HG03432 (cell line): ENCODE results near the gene CPNE5.
A peak's percentile ranks its signal among the peaks of the same experiment; 100 is the strongest.

Source experiments
- ATAC-seq: cut with Tn5 transposase; IDR thresholded peaks from one replicate; pipeline ENCODE4 v1.9.1; 2021; ENCODE audit warnings: mild to moderate bottlenecking, moderate library complexity; ENCODE audit not compliant: unreplicated experiment

Gene CPNE5

DNA sequence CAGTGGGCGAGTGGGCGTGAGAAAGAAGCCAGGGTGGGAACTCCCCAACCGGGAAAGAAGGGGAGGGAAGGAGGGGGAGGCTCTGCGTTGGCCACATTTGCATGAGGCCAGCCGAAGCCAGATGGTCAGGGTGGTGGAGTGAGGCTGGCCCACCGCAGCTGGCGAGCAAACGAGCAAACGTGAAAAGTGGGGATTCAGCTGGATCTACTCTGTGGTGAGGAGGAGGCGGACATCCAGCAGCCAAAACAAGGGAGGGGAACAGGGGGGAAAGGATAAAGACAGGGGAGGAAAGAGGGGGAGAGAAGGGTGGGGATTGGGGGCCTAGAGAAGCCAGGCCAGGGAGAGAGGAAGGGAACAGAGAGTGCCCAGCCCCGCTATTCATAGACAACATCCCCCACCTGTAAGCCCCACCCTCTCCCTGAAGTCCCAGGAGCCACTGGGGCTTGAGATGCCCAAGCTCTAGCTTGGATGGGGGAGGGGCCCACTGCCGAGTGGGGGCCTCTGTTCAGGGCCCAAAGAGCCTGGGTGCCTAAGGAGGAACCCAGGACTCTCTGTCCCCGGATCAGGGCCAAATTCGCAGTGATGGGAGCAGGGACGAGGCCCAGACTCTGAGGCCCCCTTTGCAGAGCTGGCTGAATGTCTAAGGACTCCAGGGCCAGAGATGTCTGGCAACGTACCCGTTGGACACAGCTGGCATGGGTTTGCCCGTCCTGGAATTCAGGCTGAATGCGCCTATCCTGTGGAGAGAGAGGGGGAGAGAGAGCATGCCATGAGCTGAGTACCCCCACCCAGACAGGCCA is 45.1 kb downstream of the CPNE5 start:
- no peak for ATAC-seq

DNA sequence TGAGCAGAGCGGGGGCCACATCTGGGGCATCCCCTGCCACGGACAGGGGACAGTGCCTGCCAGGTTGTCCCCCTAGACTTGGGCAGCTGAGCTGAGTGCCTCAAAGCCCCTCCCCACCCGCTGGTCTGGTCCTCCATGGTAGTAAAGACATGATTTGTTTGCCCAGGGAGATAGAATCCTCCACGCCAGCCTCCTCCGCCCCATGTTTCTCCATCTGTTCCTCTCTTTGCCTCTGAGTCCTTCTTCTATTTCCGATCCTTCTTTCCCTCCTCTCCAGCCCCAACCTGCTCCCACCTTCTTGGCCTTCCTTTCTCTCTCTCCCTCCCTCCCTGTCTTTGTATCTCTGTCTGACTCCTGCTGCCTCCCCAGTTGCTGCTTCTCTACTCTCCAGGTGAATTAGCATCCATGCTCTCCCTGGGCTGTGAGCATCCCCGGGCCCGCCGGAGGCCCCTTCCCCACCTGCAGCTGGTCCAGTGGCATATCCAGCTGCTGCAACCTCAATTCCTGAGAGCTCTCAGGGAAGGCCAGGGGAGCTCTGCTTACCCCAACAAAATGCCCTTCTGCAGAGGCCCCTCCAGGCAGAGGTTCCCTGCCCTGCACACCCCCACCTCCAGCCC is 45.8 kb downstream of the CPNE5 start:
- no peak for ATAC-seq

DNA sequence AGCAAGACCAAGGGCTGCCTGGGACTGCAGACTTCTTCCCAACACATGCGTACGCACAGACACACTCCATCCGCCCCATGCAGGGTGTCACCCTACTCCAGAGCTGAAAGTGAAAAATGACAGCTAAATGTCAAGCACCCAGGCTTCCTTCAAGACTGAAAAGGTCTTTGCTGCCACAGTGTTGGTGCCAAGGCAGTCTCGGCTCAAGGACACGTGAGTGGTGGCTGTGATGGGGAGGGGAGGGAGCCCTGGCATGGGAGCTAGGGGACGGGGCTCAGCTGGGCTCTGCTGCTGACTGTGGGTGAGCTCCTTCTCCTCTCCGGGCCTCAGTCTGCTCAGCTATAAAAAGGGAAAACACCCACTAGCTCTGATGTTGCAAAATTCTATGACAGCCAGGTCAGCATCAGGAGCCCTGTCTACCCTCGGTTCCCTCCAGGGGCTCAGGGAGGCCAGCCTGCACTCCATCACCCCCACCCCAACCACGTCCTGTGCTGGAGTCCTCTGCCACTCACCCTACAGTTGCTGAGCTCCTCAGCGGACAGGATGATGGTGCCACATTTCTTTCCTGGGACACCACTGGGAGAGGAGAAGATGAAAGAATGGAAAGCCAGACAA is 47.6 kb downstream of the CPNE5 start:
- no peak for ATAC-seq

DNA sequence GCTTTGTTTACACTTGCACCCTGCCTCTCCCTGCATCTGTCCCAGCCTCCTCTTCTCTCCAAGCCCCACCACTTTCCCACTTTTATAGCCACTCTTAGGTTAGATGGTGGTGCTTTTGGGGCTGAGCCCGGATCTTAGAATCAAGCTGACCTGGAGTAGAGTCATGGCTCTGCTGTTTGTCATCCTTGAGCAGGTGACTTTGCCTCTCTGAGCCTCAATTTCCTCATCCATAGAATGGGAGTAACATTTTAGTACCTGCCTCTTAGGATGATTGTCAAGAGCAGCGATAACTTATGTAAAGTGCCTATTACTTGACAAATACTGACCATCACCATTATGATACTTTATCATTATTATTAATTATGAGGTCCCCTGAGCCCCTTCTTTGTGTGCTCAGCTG is 48.2 kb downstream of the CPNE5 start:
- no peak for ATAC-seq

DNA sequence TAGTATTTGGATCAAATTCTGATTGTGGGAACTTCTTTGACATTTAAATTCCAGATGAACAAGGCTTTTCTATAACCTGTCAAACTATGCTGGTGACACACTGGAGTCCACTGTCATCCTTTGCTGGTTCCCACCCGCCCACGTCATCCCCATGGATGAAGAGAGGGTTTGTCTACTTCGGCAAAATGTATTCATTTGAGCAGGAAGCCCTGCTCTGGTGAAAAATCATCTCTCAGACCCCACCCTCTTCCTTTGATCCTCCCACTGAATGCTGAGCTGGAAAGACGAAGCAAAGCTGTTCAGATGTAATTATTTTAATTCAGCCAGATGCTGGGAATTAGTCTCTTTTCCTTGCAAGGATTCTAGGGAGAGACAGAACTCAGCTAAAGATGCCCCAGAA is 50.5 kb downstream of the CPNE5 start:
- ATAC-seq = no peak

DNA sequence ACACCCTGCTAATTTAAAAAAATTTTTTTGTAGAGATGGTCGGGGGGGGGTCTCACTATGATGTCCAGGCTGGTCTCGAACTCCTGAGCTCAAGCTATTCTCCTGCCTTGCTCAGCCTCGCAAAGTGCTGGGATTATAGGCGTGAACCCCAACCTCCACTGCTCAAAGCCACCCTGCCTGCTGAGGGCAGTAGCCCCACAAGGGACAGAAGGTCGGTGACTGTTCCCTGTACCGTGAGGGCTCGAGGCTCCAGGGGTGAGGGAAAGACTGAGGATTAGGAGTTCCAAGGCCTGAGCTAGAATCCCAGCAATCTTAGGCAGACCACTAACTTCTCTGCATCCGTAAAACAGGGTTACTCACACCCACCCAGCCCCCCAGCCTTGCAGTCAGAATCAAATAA is 51.1 kb downstream of the CPNE5 start:
- ATAC-seq = no peak

DNA sequence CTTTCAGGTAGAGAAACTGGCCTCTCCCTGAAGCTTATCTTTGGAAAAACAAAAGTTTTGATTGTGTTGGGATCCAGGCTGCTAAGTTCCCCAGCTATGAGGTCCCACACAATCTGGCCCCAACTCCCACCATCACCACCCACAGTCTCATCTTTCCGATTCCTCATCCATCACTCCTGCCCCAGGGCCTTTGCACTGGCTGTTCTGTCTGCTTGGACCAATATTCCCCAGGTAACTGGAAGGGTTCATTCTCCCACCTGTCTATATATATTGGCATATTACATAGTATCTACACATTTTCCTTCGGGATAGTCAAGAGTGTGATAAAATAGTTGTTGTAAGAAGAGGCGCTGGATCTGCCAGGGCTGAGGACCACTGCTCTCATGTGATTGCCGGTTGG is 52.0 kb downstream of the CPNE5 start:
- no peak for ATAC-seq

DNA sequence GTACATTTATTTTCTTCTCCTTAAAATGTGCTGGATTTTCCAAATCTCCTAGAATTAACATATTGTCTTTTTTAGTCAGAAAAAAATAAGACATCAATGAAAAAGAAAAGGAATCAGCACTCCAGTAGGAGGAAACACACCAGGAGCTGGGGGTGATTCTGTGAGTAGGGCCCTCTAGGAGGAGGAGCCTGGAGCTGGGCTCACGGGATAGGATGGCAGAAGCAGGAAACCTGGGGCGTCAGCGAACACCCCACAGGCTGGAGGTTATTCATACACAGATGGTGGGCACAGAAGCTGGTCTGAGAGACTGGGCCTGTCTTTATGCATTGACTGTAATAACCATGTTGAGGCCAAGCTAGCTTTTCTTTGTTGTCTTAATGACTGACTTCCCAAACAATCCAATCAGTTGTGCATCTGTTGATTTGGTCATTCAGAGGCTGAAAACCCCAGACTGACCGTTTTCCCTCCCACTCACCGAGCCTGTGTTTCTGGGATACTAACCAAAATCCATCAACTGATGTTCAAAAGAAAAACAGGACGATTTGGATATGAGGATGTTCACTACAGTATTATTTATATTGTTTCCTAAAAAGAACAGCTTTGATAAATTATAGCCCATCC is 53.1 kb downstream of the CPNE5 start:
- ATAC-seq = no peak

DNA sequence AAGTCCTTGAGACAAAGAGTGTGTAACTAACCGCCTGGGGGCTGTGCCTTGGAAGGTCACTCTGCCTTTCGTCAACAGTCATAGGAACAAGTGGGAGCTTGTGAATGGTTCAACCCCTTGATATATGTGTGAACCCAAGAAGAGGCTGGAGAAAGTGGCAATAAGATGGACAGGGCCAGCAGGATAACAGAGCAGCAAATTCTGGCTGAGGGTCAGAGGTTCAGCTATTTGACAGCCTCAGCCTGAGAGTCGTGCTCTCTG is 54.9 kb downstream of the CPNE5 start:
- no peak for ATAC-seq

DNA sequence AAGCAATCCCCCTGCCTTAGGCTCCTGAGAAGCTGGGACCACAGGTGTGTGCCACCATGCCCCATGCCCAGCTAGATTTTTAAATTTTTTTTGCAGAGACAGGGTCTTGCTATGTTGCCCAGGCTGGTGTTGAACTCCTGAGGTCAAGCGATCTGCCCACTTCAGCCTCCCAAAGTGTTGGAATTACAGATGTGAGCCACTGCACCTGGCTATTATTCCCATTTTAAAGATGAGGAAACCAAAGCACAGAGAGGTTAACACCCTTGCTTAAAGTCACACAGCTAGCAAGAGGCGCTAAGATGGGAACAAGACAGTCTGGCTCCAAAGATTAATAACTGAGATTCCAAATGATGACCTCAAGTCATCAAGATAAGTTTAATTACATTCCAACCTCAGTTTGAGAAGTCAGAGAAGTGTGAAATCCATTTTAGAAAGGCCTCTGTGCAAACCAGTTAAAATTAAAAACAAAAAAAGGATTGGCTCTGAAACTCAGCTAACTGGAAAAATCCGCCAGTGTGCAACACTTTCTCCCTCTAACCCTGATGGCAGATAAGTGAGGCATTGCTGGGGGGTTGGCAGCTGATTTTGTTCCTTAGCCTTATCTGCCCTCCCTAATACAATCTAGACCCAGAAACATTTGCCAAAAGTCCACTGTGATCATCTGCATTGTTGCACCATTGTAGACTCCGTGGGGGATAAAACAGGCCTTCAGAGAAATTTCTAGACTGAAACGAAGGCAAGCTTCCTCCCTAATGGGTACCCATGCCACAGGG is 55.5 kb downstream of the CPNE5 start:
- ATAC-seq = no peak

DNA sequence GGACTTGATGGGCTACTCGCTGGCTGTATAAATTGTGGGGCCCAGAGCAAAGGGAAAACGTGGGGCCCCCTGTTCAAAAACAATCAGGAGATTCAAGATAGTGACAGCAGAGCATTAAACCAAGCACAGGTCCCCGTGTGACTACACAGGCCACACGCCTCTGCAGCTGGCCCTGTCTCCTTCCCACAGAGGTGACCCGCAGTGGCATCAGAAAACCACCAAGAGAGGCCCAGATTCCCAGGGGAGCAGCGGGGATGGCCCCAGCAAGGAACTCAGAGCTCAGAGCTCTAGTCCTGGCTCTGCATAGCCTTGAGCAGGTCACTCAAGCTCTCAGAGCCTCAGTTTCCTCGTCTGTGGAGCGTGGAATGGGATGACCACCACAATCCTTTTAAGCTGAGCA is 57.6 kb downstream of the CPNE5 start:
- peak; percentile 64 for ATAC-seq

DNA sequence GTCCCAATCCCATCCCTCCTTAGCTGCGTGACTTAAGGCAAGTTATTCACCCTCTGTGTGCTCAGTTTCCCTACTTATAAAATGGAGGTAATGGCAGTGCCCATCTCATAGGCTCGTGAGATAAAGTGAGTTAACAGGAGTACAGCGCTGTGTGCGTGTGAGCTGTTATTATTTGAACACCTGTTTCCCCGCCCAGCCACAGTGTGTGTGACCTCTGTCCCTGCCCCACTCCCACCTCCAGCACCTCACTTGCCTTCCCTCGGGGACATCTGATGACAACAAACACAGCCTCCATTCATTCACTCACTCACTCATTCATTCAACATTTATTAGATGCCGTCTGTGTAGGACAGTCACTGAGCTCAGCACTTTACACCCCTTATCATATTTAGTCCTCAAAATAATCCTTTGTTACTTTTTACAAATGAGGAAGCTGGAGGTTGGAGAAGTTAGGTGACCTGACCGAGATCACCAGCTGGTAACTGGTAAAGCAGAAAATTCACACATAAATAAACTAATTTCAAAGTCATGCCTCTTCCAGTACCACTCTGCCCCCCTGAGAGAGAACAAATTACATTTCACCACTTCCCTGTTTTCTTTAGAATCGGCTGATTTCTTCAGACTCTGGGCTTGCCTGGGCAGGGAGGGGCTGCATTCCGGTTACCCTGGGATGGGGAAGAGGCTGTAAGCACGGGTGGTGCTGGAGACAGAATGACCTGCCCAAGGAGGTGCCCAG is 58.6 kb downstream of the CPNE5 start:
- ATAC-seq = no peak

DNA sequence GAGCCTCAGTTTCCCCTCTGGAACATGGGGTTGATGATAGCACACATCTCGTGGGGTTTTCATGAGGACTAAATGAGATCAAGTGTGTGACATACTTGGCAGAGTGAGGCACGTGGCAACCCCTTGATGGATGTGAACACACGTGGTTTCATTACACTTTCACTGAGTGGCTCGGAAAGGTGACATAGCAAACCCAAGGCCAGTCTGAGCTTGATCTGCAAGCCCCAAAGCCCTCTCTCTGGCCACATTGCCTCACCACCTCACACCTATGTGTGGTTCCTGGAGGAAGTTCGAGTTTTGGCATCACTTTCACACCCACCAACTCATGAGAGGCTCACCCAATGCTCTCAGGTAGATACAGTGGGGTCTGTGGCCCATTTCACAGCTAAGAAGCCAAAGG is 60.0 kb downstream of the CPNE5 start:
- no peak for ATAC-seq

DNA sequence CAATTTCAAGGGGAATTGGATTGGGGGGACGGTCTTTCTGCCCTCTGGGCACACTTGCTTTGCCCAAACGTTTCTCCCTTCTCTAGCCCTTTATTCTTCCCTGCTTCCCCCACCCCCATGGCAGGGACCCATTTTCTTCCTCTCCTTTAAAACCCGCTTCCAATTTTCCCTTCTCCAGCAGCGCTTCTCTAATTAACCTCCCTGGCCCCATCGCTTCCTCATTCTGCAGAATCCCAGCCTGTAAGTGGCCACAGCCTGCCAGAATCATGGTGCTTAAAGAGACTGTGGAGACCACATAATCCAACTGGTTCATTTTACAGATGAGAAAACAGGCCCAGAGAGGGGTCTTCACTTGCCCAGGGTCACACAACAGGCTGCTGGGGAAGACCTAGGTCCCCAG is 61.4 kb downstream of the CPNE5 start:
- ATAC-seq = no peak

DNA sequence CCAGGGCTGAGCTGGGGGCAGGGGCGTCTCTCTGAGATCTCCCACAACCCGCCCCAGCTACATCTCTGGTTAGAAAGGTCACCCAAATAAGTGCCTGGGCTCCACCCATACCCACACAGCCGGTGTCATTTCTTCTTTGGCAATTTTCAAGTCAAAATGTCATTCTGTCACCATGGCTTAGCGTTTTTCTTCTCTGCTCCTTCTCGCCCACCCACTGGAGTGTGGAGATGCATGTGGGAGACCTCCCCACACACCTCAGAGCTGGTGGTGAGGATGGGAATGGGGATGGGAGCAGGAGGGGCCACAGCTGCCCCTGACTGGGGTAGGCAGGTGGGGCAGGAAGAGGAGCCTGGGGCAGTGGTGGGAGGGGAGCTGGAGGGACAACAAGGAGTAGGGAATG is 63.1 kb downstream of the CPNE5 start:
- no peak for ATAC-seq

DNA sequence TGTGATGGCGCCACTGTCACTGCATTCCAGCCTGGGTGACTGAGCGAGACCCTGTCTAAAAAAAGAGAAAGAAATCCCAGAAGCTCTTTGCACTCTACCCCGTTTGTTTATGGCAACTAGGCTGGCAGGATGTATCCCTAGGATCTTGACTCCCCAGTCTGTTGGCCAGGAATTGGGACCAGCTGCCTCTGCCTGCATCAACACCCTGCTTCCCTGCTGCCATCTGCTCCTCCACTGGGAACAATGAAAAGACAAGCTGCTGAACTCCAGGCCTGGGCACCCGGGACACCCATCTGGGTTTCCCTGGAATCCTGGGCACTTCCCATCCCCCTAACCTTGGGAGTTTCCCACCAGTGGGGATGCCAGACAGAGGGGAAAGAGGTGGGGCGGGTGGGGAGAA is 64.9 kb downstream of the CPNE5 start:
- no peak for ATAC-seq

DNA sequence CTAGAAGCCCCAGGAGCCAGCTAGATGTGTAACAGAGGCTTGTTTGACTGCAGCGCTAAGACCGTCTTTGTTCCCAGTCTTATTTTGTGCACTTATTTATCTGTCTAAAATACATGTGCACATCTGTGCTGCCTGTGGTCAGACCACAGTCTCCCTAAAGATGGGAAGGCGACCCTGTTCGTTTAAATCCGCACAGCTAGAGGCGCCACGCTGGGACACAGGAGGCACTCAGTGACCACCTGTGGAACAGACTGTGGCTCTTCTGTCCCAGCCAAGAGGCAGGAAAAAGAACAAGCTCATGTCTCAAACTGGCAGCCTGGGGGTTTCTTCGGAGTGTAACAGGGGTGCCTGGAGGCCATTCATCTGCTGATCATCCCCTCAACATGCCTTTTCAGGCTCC is 66.8 kb downstream of the CPNE5 start:
- no peak for ATAC-seq

DNA sequence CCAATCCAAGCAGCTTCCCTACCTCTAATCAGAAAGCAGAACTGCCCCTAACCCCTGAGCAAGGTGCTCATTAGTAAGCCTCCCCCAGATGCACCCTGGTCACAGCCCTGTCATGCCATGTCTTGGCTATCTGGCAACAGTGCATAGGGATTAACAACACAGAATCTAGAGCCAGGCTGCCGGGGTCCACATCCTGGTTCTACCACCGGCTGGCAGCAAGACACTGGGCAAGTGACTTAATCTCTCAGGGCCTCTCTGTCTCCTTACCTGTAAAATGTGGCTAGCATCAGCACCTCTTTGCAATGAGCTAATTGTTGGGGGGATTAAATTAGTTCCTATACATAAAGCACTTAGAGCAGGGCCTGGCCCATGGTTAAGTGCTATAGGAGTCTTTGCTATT is 68.1 kb downstream of the CPNE5 start:
- no peak for ATAC-seq

DNA sequence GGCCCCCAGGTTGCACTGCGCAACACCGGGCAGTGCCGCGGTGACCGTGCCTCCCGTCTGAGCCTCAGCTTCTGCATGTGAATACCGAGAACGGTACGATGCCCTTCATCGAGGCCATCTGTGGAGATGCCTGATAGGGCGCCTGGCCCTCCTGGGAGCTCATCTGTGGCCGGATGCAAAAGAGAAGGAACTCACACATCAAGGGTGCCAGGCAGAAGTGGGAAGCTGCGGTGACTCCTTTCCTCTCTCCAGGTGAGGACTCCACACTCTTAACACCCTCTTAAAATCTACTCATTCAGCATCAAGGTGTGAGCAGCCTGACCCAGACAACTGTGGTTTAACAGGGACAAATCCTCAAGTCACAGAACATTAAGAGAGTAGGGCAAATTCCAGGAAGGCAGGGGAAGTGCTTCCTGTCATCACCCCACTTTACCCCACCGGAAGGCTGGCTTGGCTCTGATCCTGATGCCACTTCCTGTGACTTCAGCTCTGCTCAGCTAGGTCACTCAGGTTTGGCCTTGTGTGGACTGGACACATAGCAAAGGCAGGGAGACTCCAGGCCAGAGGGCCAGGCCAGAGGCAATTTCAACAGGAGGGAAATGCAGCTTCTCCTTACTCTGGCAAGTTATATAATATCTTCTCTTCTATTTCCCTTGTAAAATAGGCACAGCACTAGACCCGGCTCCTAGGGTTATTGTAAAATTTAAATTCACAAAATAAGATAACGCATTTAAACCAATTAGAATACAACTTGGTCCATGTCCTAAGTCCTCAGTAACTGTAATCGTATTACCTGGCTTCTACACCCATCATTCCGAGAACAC is 69.4 kb downstream of the CPNE5 start:
- no peak for ATAC-seq

DNA sequence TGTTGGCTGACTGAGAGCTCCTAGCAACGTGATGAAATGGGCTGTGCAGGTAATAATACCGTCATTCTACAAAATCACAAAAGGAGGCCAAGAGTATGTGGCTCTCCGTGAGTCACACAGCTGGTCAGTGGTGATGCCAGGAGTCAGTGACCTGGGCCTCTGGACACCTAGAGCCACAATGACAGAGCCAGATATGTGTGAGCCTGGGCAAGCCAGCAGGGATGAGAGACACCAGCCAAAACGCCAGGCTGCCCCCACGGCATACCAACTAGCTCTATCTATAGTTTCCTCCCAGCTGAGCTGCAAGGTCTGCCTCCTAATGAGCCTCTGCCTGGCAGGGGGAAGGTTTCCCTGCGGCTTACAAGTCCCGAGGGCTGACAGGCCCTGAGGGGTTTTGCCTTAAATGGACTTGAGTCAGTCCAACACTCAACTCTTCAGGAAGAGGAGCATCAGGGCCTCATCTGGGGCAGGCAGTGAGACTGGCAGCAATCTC is 70.0 kb downstream of the CPNE5 start:
- ATAC-seq = no peak
